ENCODE data around the gene UNKL. TPM values are rescaled to one million over a fixed set of nuclear protein-coding genes. Genes with fewer than 3 reads are reported as not detected.

UNKL gene
- total RNA-seq, 1 donor from 2014 or later: 19.9 TPM

GRCh38 chr16:1324286-1324826 is 90.1 kb downstream of the UNKL start:
- Histone ChIP-seq H3K36me3 (peaks cover 53% of the 10 kb centered on the region), H3K27me3 (no peaks in the 10 kb centered on the region), H3K27ac (no peak overlapping the region), H3K4me3 (no peak overlapping the region), H3K4me1 (no peaks in the 10 kb centered on the region), H3K9me3 (no peaks in the 10 kb centered on the region)
- DNase-seq (no peak), ATAC-seq (no peak)
- intact Hi-C loops (cut with DNase I): no loop called here
- TF ChIP-seq CTCF (IDR thresholded peaks at IDR 0.05): no peak

- Histone ChIP-seq H3K4me1 (no peaks in the 10 kb centered on the region), H3K9me3 (no peaks in the 10 kb centered on the region), H3K27me3 (no peaks in the 10 kb centered on the region), H3K36me3 (peaks cover 61% of the 10 kb centered on the region), H3K4me3 (no peak overlapping the region), H3K27ac (no peak overlapping the region)
- DNase-seq: no peak
- intact Hi-C loops (cut with DNase I): no loop called here
- ATAC-seq: no peak
- TF ChIP-seq CTCF (IDR thresholded peaks at IDR 0.05): no peak
Measured at GRCh38 chr16:1323296-1324239, 90.9 kb downstream of the UNKL start.

GRCh38 chr16:1322407-1322806 is 92.1 kb downstream of the UNKL start:
- peaks cover 72% of the 10 kb centered on the region for H3K36me3 ChIP-seq
- DNase-seq (no peak), ATAC-seq (no peak)

GRCh38 chr16:1320658-1321240 is 93.8 kb downstream of the UNKL start:
- Histone ChIP-seq H3K9me3 (no peaks in the 10 kb centered on the region), H3K27me3 (no peaks in the 10 kb centered on the region), H3K27ac (no peak overlapping the region), H3K36me3 (peaks cover 89% of the 10 kb centered on the region), H3K4me1 (no peaks in the 10 kb centered on the region), H3K4me3 (no peak overlapping the region)
- intact Hi-C loops (cut with DNase I): no loop called here
- ATAC-seq (no peak), DNase-seq (no peak)
- TF ChIP-seq CTCF (IDR thresholded peaks at IDR 0.05): no peak

More at GRCh38 chr16:1322407-1322806, 92.1 kb downstream of the UNKL start:
- no peak for TF ChIP-seq CTCF (IDR thresholded peaks at IDR 0.05)
- Histone ChIP-seq H3K4me3 (no peak overlapping the region), H3K27me3 (no peaks in the 10 kb centered on the region), H3K9me3 (no peaks in the 10 kb centered on the region), H3K27ac (no peak overlapping the region), H3K4me1 (no peaks in the 10 kb centered on the region)
- intact Hi-C loops (cut with DNase I): no loop called here

GRCh38 chr16:1320097-1320496 is 94.4 kb downstream of the UNKL start:
- DNase-seq: no peak
- intact Hi-C loops (cut with DNase I): no loop called here
- no peak for ATAC-seq

More at GRCh38 chr16:1320097-1320496, 94.4 kb downstream of the UNKL start:
- Histone ChIP-seq H3K27me3 (no peaks in the 10 kb centered on the region), H3K4me3 (no peak overlapping the region), H3K4me1 (no peaks in the 10 kb centered on the region), H3K36me3 (peaks cover 89% of the 10 kb centered on the region), H3K27ac (no peak overlapping the region), H3K9me3 (no peaks in the 10 kb centered on the region)
- TF ChIP-seq CTCF (IDR thresholded peaks at IDR 0.05): no peak
